Keratinocyte (primary cell): ENCODE results near the gene DLG2. TPM values are rescaled to one million over a fixed set of nuclear protein-coding genes. Genes with fewer than 3 reads are reported as not detected.
"Not testable (repeated sequence)": the region's sequence is repeated elsewhere in the genome, so short reads cannot be mapped to it uniquely, and the experiment has no call there.

Source experiments
- DNase-seq: peaks from one replicate; pipeline ENCODE4 v3.0.0-alpha.2; 2011; ENCODE audit warnings: low read depth, missing footprints, low spot score
- FAIRE-seq: peaks from 2 replicates; lab custom pipeline; 2011; peaks lifted over from hg19 to GRCh38; lab: Jason Lieb, UNC
- H2AFZ ChIP-seq: 2 replicates; pipeline ENCODE4 v1.6.0; 2012; ENCODE audit warnings: low read length, control low read depth, inconsistent platforms; ENCODE audit not compliant: control insufficient read depth
- H3K27ac ChIP-seq: 2 replicates; pipeline ENCODE4 v1.5.1; 2011; ENCODE audit warnings: low read length; ENCODE audit not compliant: control insufficient read depth, insufficient read depth
- H3K27me3 ChIP-seq: 3 replicates; pipeline ENCODE4 v1.6.0; 2011; ENCODE audit warnings: low read length; ENCODE audit not compliant: control insufficient read depth, insufficient read depth; ENCODE audit errors: extremely low read depth
- H3K36me3 ChIP-seq, 2 experiments: 2 replicates in 1 of 2; 3 replicates in 1 of 2; pipeline ENCODE4 v1.5.1; 2011; ENCODE audit warnings: low read length in 2 of 2, mild to moderate bottlenecking in 1 of 2; ENCODE audit not compliant: control insufficient read depth in 2 of 2, insufficient read depth in 2 of 2; ENCODE audit errors: extremely low read depth in 1 of 2
- H3K4me1 ChIP-seq: 3 replicates; pipeline ENCODE4 v1.5.1; 2011; ENCODE audit warnings: low read length; ENCODE audit not compliant: control insufficient read depth, insufficient read depth; ENCODE audit errors: extremely low read depth
- H3K4me2 ChIP-seq: 3 replicates; pipeline ENCODE4 v1.6.0; 2011; ENCODE audit warnings: low read depth, low read length; ENCODE audit not compliant: control insufficient read depth, insufficient read depth; ENCODE audit errors: extremely low read depth
- H3K4me3 ChIP-seq, 3 experiments: fragments of 200-600 bp in 1 of 3; sonication (generic) in 1 of 3; 2 replicates in 2 of 3; 3 replicates in 1 of 3; pipeline ENCODE4 v1.5.1; 2011 to 2016; ENCODE audit warnings: low read length in 3 of 3, mild to moderate bottlenecking in 3 of 3, control low read depth in 2 of 3, inconsistent platforms in 1 of 3, low read depth in 1 of 3, mixed read lengths in 1 of 3, mixed run types in 1 of 3, moderate library complexity in 1 of 3; ENCODE audit not compliant: control insufficient read depth in 2 of 3, insufficient read depth in 2 of 3; ENCODE audit errors: extremely low read depth in 1 of 3
- H3K79me2 ChIP-seq: 2 replicates; pipeline ENCODE4 v1.6.0; 2012; ENCODE audit warnings: low read length; ENCODE audit not compliant: control insufficient read depth, insufficient read depth
- H3K9ac ChIP-seq: 3 replicates; pipeline ENCODE4 v1.6.0; 2011; ENCODE audit warnings: low read length; ENCODE audit not compliant: control insufficient read depth, insufficient read depth; ENCODE audit errors: extremely low read depth
- H3K9me1 ChIP-seq: 3 replicates; pipeline ENCODE4 v1.6.0; 2011; ENCODE audit warnings: low read length; ENCODE audit not compliant: control insufficient read depth, insufficient read depth; ENCODE audit errors: extremely low read depth
- H3K9me3 ChIP-seq: 2 replicates; pipeline ENCODE4 v1.5.1; 2012; ENCODE audit warnings: low read depth, low read length; ENCODE audit not compliant: control insufficient read depth
- H4K20me1 ChIP-seq: 3 replicates; pipeline ENCODE4 v1.6.0; 2011; ENCODE audit warnings: low read length; ENCODE audit not compliant: control insufficient read depth, insufficient read depth; ENCODE audit errors: extremely low read depth
- EZH2 ChIP-seq: IDR thresholded peaks from one replicate; pipeline ENCODE4 v1.6.1; 2012; ENCODE audit warnings: inconsistent platforms, mild to moderate bottlenecking, low read length, moderate library complexity
- dilution Hi-C: fragments of 300-500 bp; cut with MboI; formaldehyde crosslinking; loops from one replicate; pipeline ENCODE4 v1.7.0; 2020; ENCODE audit warnings: low sequenced_read_pairs; ENCODE audit not compliant: extremely low pct_ligation_motif_present
- polyA plus RNA-seq, 5 experiments: library from polyadenylated mRNA; depleted of rRNA in 3 of 5; stranded (reverse) in 3 of 5; stranded (forward) in 1 of 5; unstranded in 1 of 5; fragments of >200 nt; gene quantifications; 1 replicate in 1 of 5; 2 replicates in 3 of 5; 3 replicates in 1 of 5; pipeline versions ENCODE4 v1.2.1 to v1.2.3, GENCODE V29; 2011 to 2012; ENCODE audit warnings: missing spikeins in 2 of 5, low read depth in 1 of 5, low replicate concordance in 1 of 5
- TF ChIP-seq, protein P1 (sequence below), 3 experiments: IDR thresholded peaks in 1 of 3; conservative IDR thresholded peaks in 1 of 3; optimal IDR thresholded peaks in 1 of 3; 2 replicates in 2 of 3; 3 replicates in 1 of 3; pipeline versions ENCODE3 to v1.5.1; 2011; ENCODE audit warnings: low read length in 3 of 3, mild to moderate bottlenecking in 3 of 3, moderate library complexity in 2 of 3, control low read depth in 1 of 3, inconsistent platforms in 1 of 3; ENCODE audit not compliant: insufficient read depth in 2 of 3; ENCODE audit errors: extremely low read depth in 1 of 3

Gene DLG2
- polyA plus RNA-seq, 1 donor (not counting 4 experiments of a cell fraction or from before 2014, with no cell fraction given), result 0.55 TPM

DNA sequence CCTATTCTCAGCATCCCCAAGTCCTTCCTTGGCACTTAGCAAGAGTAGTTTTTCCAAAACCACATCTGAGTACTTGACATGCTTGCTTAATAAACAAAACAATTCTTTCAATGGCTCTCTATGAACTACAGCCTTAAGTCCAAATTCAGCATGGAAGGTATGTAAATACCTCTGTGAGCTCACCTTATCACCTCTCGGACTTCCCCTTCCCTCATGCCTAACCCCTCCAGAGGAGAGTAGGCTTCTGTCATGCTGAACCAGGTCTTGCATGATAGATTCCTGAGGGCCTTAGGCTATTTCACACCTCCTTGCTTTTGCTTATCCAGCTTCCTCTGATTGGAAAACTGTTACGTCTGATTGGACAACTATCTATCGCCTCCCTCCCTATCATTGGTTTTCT, 2028.1 kb downstream of the DLG2 start:
- Histone ChIP-seq H3K4me1 (no peaks in the 10 kb centered on the region), H3K27ac (no peak overlapping the region), H3K9me3 (no peaks in the 10 kb centered on the region), H3K4me3 (no peak overlapping the region), H2AFZ (no peak overlapping the region), H3K9ac (no peak overlapping the region), H4K20me1 (no peaks in the 10 kb centered on the region), H3K4me2 (no peak overlapping the region), H3K36me3 (no peaks in the 10 kb centered on the region), H3K9me1 (no peaks in the 10 kb centered on the region), H3K27me3 (no peaks in the 10 kb centered on the region), H3K79me2 (no peaks in the 10 kb centered on the region)
- dilution Hi-C loops, result no loop called here
- no peak for FAIRE-seq
- no peak for DNase-seq
- TF ChIP-seq, protein P1, sequence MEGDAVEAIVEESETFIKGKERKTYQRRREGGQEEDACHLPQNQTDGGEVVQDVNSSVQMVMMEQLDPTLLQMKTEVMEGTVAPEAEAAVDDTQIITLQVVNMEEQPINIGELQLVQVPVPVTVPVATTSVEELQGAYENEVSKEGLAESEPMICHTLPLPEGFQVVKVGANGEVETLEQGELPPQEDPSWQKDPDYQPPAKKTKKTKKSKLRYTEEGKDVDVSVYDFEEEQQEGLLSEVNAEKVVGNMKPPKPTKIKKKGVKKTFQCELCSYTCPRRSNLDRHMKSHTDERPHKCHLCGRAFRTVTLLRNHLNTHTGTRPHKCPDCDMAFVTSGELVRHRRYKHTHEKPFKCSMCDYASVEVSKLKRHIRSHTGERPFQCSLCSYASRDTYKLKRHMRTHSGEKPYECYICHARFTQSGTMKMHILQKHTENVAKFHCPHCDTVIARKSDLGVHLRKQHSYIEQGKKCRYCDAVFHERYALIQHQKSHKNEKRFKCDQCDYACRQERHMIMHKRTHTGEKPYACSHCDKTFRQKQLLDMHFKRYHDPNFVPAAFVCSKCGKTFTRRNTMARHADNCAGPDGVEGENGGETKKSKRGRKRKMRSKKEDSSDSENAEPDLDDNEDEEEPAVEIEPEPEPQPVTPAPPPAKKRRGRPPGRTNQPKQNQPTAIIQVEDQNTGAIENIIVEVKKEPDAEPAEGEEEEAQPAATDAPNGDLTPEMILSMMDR (optimal IDR thresholded peaks at IDR 0.05 in 1 of 3, IDR thresholded peaks at IDR 0.05 in 1 of 3, conservative IDR thresholded peaks at IDR 0.05 in 1 of 3; ENCODE audit: extremely low read depth in 1 of 3, insufficient read depth in 2 of 3, low read length in 3 of 3), result no peak
- TF ChIP-seq EZH2, result no peak

DNA sequence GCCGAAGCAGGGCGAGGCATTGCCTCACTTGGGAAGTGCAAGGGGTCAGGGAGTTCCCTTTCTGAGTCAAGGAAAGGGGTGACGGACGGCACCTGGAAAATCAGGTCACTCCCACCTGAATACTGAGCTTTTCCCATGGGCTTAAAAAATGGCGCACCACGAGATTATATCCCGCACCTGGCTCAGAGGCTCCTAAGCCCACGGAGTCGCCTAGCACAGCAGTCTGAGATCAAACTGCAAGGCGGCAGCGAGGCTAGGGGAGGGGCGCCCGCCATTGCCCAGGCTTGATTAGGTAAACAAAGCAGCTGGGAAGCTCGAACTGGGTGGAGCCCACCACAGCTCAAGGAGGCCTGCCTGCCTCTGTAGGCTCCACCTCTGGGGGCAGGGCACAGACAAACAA, 2039.3 kb downstream of the DLG2 start:
- FAIRE-seq, H3K9me1 ChIP-seq, H3K27me3 ChIP-seq, H3K27ac ChIP-seq, H3K79me2 ChIP-seq, H3K9me3 ChIP-seq, dilution Hi-C loops, H3K36me3 ChIP-seq, H3K4me1 ChIP-seq, H4K20me1 ChIP-seq, H3K4me2 ChIP-seq, DNase-seq, H3K9ac ChIP-seq, H2AFZ ChIP-seq: not testable (repeated sequence)
- H3K4me3 ChIP-seq, result peak overlapping the region in 1 of 3 experiments; percentile 16

DNA sequence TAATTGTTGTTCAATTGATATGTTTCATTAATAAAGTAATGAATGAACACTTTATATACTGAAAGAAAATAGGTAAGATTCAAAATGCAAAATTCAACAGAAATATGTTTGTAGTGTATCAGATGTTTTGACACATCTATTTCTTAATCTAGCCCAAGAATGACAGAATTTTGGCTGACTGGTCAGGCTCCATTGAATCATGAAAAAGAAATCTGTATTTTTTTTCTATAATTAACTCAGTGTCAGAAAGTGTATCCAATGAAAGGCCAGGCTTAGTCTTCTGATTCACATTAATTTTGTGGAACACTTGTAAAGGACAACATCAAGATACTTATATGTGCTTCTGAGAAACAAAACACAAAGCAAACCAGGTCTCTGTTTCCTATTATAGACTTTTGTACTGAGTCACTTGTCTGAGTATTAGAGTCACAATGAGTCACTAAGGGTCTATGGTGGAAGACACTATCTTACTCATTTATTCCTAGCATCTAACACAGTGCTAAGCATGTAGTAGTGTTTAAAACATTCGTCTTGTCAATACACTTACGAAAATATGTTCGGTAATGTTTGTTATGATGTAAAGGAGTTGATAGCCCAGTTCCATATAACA, 2043.3 kb downstream of the DLG2 start:
- H3K4me2 ChIP-seq, result no peak overlapping the region
- H3K9me3 ChIP-seq, result no peaks in the 10 kb centered on the region

More for the DNA sequence above, 2043.3 kb downstream of the DLG2 start:
- H3K36me3 ChIP-seq, result no peaks in the 10 kb centered on the region
- H3K27me3 ChIP-seq, result no peaks in the 10 kb centered on the region
- no peaks in the 10 kb centered on the region for H3K79me2 ChIP-seq
- peaks cover 5% of the 10 kb centered on the region for H3K4me1 ChIP-seq
- no peak overlapping the region for H3K4me3 ChIP-seq
- FAIRE-seq (peak; percentile 79), DNase-seq (peak; percentile 42)
- dilution Hi-C loops, result no loop called here
- no peak for TF ChIP-seq EZH2
- TF ChIP-seq, protein P1 (optimal IDR thresholded peaks at IDR 0.05 in 1 of 3, IDR thresholded peaks at IDR 0.05 in 1 of 3, conservative IDR thresholded peaks at IDR 0.05 in 1 of 3; ENCODE audit: extremely low read depth in 1 of 3, insufficient read depth in 2 of 3, low read length in 3 of 3), result no peak
- no peaks in the 10 kb centered on the region for H3K9me1 ChIP-seq
- no peak overlapping the region for H3K27ac ChIP-seq
- H3K9ac ChIP-seq, result no peak overlapping the region
- H2AFZ ChIP-seq, result no peak overlapping the region
- H4K20me1 ChIP-seq, result no peaks in the 10 kb centered on the region
